Hematopoietic multipotent progenitor cell treated with erythropoietin and hydrocortisone succinate and interleukin-3 and kit ligand, for 4 days (in vitro differentiated cells): ENCODE data around the gene MMP24.

Experiments used
- DNase-seq: peaks from one replicate; pipeline ENCODE4 v3.0.0-alpha.2; 2015

The MMP24 gene

GRCh38 chr20:35281506-35282101, 55.1 kb downstream of the MMP24 start:
- no peak for DNase-seq

GRCh38 chr20:35283441-35284266, 57.2 kb downstream of the MMP24 start:
- DNase-seq, result peak; percentile 44

- DNase-seq, result peak; percentile 96
These were observed 57.9 kb downstream of the MMP24 start, which contains the start of gene EIF6 for GRCh38 chr20:35284267-35284991. Gene EIF6 (minus strand): TSS chr20:35284772. CDS start chr20:35284487, 285 bp downstream.

GRCh38 chr20:35284992-35285805, 58.7 kb downstream of the MMP24 start:
- DNase-seq, result no peak

- no peak for DNase-seq
These were observed 59.3 kb downstream of the MMP24 start for GRCh38 chr20:35285806-35286076.

- no peak for DNase-seq
These were observed 59.8 kb downstream of the MMP24 start for GRCh38 chr20:35286077-35286898.

- DNase-seq, result no peak
These were observed 60.5 kb downstream of the MMP24 start for GRCh38 chr20:35286899-35287508.

- no peak for DNase-seq
These were observed 61.2 kb downstream of the MMP24 start for GRCh38 chr20:35287509-35288324.

- DNase-seq, result no peak
These were observed 62.0 kb downstream of the MMP24 start for GRCh38 chr20:35288325-35289060.

- DNase-seq, result no peak
These were observed 63.8 kb downstream of the MMP24 start for GRCh38 chr20:35290186-35290886.

- DNase-seq, result no peak
These were observed 64.5 kb downstream of the MMP24 start for GRCh38 chr20:35290887-35291417.

- no peak for DNase-seq
These were observed 65.4 kb downstream of the MMP24 start, which contains the start of gene FAM83C for GRCh38 chr20:35291654-35292503. Gene FAM83C (minus strand): TSS chr20:35292425. CDS start chr20:35292304, 121 bp downstream.

GRCh38 chr20:35292504-35293285, 66.2 kb downstream of the MMP24 start:
- no peak for DNase-seq

- no peak for DNase-seq
These were observed 67.1 kb downstream of the MMP24 start for GRCh38 chr20:35293303-35294292.

- no peak for DNase-seq
These were observed 67.8 kb downstream of the MMP24 start for GRCh38 chr20:35294293-35294685.

GRCh38 chr20:35295058-35295457, 68.6 kb downstream of the MMP24 start:
- no peak for DNase-seq
